ENCODE results near the gene SORBS2. TPM values are rescaled to one million over a fixed set of nuclear protein-coding genes. Genes with fewer than 3 reads are reported as not detected.

SORBS2 gene
- total RNA-seq, 1 experiment from 2014 or later = 8.4 TPM

DNA sequence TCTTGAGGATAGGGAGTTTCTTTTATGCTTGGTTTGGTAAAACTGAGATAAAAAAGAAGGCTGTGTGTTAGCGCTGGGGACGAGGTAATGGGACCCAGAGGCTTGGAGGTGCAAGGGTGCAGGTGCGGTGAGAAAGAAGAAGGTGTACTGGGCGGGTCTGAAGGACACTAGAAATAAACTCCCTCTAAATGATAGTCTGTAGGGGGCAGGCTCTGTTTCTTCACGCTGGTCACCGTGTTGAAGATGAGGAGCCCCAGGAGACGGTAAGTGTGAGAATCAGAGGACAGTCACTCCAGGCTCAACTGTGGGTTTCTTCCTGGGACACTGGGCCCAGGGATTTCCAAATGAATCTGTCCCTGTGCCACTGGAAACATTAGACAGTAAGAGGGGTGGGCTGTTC is 131.4 kb downstream of the SORBS2 start:
- TF ChIP-seq, protein P1, sequence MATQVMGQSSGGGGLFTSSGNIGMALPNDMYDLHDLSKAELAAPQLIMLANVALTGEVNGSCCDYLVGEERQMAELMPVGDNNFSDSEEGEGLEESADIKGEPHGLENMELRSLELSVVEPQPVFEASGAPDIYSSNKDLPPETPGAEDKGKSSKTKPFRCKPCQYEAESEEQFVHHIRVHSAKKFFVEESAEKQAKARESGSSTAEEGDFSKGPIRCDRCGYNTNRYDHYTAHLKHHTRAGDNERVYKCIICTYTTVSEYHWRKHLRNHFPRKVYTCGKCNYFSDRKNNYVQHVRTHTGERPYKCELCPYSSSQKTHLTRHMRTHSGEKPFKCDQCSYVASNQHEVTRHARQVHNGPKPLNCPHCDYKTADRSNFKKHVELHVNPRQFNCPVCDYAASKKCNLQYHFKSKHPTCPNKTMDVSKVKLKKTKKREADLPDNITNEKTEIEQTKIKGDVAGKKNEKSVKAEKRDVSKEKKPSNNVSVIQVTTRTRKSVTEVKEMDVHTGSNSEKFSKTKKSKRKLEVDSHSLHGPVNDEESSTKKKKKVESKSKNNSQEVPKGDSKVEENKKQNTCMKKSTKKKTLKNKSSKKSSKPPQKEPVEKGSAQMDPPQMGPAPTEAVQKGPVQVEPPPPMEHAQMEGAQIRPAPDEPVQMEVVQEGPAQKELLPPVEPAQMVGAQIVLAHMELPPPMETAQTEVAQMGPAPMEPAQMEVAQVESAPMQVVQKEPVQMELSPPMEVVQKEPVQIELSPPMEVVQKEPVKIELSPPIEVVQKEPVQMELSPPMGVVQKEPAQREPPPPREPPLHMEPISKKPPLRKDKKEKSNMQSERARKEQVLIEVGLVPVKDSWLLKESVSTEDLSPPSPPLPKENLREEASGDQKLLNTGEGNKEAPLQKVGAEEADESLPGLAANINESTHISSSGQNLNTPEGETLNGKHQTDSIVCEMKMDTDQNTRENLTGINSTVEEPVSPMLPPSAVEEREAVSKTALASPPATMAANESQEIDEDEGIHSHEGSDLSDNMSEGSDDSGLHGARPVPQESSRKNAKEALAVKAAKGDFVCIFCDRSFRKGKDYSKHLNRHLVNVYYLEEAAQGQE (IDR thresholded peaks at IDR 0.05; ENCODE audit: insufficient read depth in 1 of 2, low read depth in 2 of 2, low read length in 1 of 2) = no peak
- TF ChIP-seq SIN3A (IDR thresholded peaks at IDR 0.05; ENCODE audit: borderline replicate concordance, insufficient read depth, low read depth, low read length) (no peak), TCF7L2 (IDR thresholded peaks at IDR 0.05; ENCODE audit: low read depth, low read length) (no peak), POLR2AphosphoS5 (IDR thresholded peaks at IDR 0.05; ENCODE audit: low read depth, low read length) (no peak)
- TF ChIP-seq, protein P2, sequence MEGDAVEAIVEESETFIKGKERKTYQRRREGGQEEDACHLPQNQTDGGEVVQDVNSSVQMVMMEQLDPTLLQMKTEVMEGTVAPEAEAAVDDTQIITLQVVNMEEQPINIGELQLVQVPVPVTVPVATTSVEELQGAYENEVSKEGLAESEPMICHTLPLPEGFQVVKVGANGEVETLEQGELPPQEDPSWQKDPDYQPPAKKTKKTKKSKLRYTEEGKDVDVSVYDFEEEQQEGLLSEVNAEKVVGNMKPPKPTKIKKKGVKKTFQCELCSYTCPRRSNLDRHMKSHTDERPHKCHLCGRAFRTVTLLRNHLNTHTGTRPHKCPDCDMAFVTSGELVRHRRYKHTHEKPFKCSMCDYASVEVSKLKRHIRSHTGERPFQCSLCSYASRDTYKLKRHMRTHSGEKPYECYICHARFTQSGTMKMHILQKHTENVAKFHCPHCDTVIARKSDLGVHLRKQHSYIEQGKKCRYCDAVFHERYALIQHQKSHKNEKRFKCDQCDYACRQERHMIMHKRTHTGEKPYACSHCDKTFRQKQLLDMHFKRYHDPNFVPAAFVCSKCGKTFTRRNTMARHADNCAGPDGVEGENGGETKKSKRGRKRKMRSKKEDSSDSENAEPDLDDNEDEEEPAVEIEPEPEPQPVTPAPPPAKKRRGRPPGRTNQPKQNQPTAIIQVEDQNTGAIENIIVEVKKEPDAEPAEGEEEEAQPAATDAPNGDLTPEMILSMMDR (IDR thresholded peaks at IDR 0.05) = no peak
- Histone ChIP-seq H3K27ac (ENCODE audit: low read length) (no peak overlapping the region), H3K27me3 (ENCODE audit: control insufficient read depth, insufficient read depth, low read length) (no peaks in the 10 kb centered on the region), H3K4me3 (ENCODE audit: low read depth in 2 of 2, low read length in 2 of 2) (no peak overlapping the region), H3K36me3 (ENCODE audit: control insufficient read depth, insufficient read depth, low read length) (no peaks in the 10 kb centered on the region), H3K9me3 (ENCODE audit: control insufficient read depth, insufficient read depth, low read depth, low read length) (no peaks in the 10 kb centered on the region), H3K4me1 (ENCODE audit: control insufficient read depth, insufficient read depth, low read length) (no peaks in the 10 kb centered on the region)
- in situ Hi-C loops (cut with HindIII; ENCODE audit: low pct_unique_long_range_greater_than_20kb, low sequenced_read_pairs) (no loop called here), intact Hi-C loops (cut with micrococcal nuclease; ENCODE audit: unreplicated experiment) (no loop called here)
- POLR2A ChIA-PET = no interaction called here
- no TSS peak for BruUV-seq (replicated peaks)
- CTCF ChIA-PET = no interaction called here
- ATAC-seq = no peak
- DNase-seq (ENCODE audit: low read depth, low spot score) = no peak

DNA sequence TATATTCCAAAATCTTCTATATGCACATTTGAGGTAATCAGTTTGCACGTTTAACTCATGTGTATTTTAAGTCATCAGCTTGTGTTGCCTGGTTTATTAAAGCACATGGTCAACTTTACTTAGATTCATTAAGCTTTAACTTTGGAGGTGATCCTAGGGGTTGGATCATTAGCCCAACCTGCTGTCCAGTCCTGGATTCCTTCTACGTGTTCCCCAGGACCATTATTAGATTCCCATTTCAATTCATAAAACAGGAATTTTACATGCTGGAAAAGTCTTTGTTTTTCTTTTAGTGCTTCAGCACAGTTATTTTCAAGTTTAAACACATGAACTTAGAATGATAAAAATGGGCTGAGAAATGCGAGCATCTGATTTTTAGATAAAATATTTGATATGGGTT is 132.5 kb downstream of the SORBS2 start:
- in situ Hi-C loops (cut with HindIII; ENCODE audit: low pct_unique_long_range_greater_than_20kb, low sequenced_read_pairs) (no loop called here), intact Hi-C loops (cut with micrococcal nuclease; ENCODE audit: unreplicated experiment) (no loop called here)
- Histone ChIP-seq H3K4me3 (ENCODE audit: low read depth in 2 of 2, low read length in 2 of 2) (no peak overlapping the region), H3K27ac (ENCODE audit: low read length) (no peak overlapping the region), H3K36me3 (ENCODE audit: control insufficient read depth, insufficient read depth, low read length) (no peaks in the 10 kb centered on the region), H3K27me3 (ENCODE audit: control insufficient read depth, insufficient read depth, low read length) (no peaks in the 10 kb centered on the region), H3K9me3 (ENCODE audit: control insufficient read depth, insufficient read depth, low read depth, low read length) (no peaks in the 10 kb centered on the region), H3K4me1 (ENCODE audit: control insufficient read depth, insufficient read depth, low read length) (no peaks in the 10 kb centered on the region)
- no peak for ATAC-seq
- no peak for DNase-seq (ENCODE audit: low read depth, low spot score)
- ChIA-PET POLR2A (no interaction called here), CTCF (no interaction called here)
- TF ChIP-seq, protein P2 (IDR thresholded peaks at IDR 0.05) = no peak
- no peak for TF ChIP-seq POLR2AphosphoS5 (IDR thresholded peaks at IDR 0.05; ENCODE audit: low read depth, low read length)
- TF ChIP-seq SIN3A (IDR thresholded peaks at IDR 0.05; ENCODE audit: borderline replicate concordance, insufficient read depth, low read depth, low read length) = no peak
- TF ChIP-seq, protein P1 (IDR thresholded peaks at IDR 0.05; ENCODE audit: insufficient read depth in 1 of 2, low read depth in 2 of 2, low read length in 1 of 2) = no peak
- no peak for TF ChIP-seq TCF7L2 (IDR thresholded peaks at IDR 0.05; ENCODE audit: low read depth, low read length)
- BruUV-seq (replicated peaks) = no TSS peak
